Esophagus (tissue), 2 donors: ENCODE measurements around the gene FAM53B. TPM values are rescaled to one million over a fixed set of nuclear protein-coding genes. Genes with fewer than 3 reads are reported as not detected.
A peak's percentile ranks its signal among the peaks of the same experiment; 100 is the strongest.

Experiments used
- H3K27ac ChIP-seq, 2 donors: one replicate each; pipeline ENCODE4 v1.5.1; 2013; ENCODE audit warnings: low read depth in 2 of 2, mild to moderate bottlenecking in 2 of 2, inconsistent platforms in 1 of 2, low read length in 1 of 2, moderate library complexity in 1 of 2
- H3K27me3 ChIP-seq, 2 donors: one replicate each; pipeline ENCODE4 v1.6.1; 2013; ENCODE audit warnings: low read length in 2 of 2, control low read depth in 1 of 2, mild to moderate bottlenecking in 1 of 2; ENCODE audit not compliant: insufficient read depth in 2 of 2, control insufficient read depth in 1 of 2
- H3K36me3 ChIP-seq, 2 donors: one replicate each; pipeline ENCODE4 v1.6.1; 2013; ENCODE audit warnings: low read length in 1 of 2; ENCODE audit not compliant: control insufficient read depth in 2 of 2, insufficient read depth in 2 of 2
- H3K4me1 ChIP-seq, 2 donors: one replicate each; pipeline ENCODE4 v1.6.1; 2013; ENCODE audit warnings: low read length in 1 of 2; ENCODE audit not compliant: control insufficient read depth in 2 of 2, insufficient read depth in 2 of 2
- H3K4me3 ChIP-seq, 2 donors: one replicate each; pipeline ENCODE4 v1.5.1; 2013; ENCODE audit warnings: low read length in 2 of 2, mild to moderate bottlenecking in 2 of 2, low read depth in 1 of 2, moderate library complexity in 1 of 2
- H3K9me3 ChIP-seq, 2 donors: one replicate each; pipeline ENCODE4 v1.6.1; 2013; ENCODE audit warnings: mild to moderate bottlenecking in 2 of 2, low read depth in 1 of 2, low read length in 1 of 2, moderate library complexity in 1 of 2; ENCODE audit not compliant: control insufficient read depth in 2 of 2, insufficient read depth in 1 of 2
- WGBS, 2 donors: extraction: QIAGEN DNeasy Blood & Tissue Kit; methylation state at CpG; one replicate each; pipeline ENCODE4 v1.1.7; 2013; 5-methylcytosine and 5-hydroxymethylcytosine counted together
- polyA plus RNA-seq, 2 donors: library from polyadenylated mRNA; stranded (reverse); fragments of 200-250 nt; gene quantifications; one replicate each; pipeline ENCODE4 v1.2.3, GENCODE V29; 2013
- donor health status: healthy with polysubstance abuse.
- donor health status: Bipolar disorder and iron deficiency.

Gene FAM53B
- polyA plus RNA-seq, 2 donors: 9.0 to 16.8 TPM

GRCh38 chr10:124738441-124738840 lies 5.7 kb downstream of the FAM53B start:
- peaks cover 23 to 42% of the 10 kb centered on the region in 2 donors for H3K4me1 ChIP-seq
- no peak overlapping the region for H3K4me3 ChIP-seq
- H3K27me3 ChIP-seq: no peaks in the 10 kb centered on the region
- peaks cover 0 to 6% of the 10 kb centered on the region in 2 donors for H3K36me3 ChIP-seq
- H3K27ac ChIP-seq: peak overlapping the region in 1 of 2 donors; percentile 80
- H3K9me3 ChIP-seq: no peaks in the 10 kb centered on the region
- WGBS, 2 donors: 50 to 56% methylated on average over 6 of the region's 6 CpGs

GRCh38 chr10:124737708-124738107 lies 6.5 kb downstream of the FAM53B start:
- peak overlapping the region; percentile 80 for H3K27ac ChIP-seq
- no peak overlapping the region for H3K4me3 ChIP-seq
- H3K27me3 ChIP-seq: no peaks in the 10 kb centered on the region
- peaks cover 0 to 6% of the 10 kb centered on the region in 2 donors for H3K36me3 ChIP-seq
- H3K4me1 ChIP-seq: peaks cover 23 to 47% of the 10 kb centered on the region in 2 donors
- H3K9me3 ChIP-seq: no peaks in the 10 kb centered on the region
- 44 to 53% methylated on average over 2 of the region's 2 CpGs for WGBS, 2 donors

DNA sequence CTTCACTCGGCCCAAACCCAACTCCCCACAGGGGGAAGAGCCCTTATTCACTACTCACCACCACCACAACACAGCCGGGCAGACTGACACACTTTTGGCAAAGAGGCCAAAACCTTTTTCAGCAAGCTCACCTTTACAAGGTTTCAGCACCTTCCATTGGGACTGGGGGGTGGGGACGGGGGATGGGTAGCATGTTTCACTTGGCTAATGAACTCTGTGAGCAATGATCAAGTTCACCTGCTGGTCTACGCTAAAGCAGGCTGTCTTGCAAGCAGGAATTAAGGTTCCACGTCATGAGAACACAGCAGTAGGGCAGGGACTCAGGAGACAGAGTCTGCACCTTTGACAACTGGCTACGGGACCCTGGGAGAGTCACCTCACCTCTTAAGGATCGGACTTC lies 7.0 kb downstream of the FAM53B start:
- 34 to 38% methylated on average over 7 of the region's 7 CpGs for WGBS, 2 donors
- H3K9me3 ChIP-seq: no peaks in the 10 kb centered on the region
- peaks cover 24 to 48% of the 10 kb centered on the region in 2 donors for H3K4me1 ChIP-seq
- peak overlapping the region; percentile 80 for H3K27ac ChIP-seq
- H3K36me3 ChIP-seq: peaks cover 0 to 6% of the 10 kb centered on the region in 2 donors
- H3K4me3 ChIP-seq: no peak overlapping the region
- H3K27me3 ChIP-seq: no peaks in the 10 kb centered on the region

DNA sequence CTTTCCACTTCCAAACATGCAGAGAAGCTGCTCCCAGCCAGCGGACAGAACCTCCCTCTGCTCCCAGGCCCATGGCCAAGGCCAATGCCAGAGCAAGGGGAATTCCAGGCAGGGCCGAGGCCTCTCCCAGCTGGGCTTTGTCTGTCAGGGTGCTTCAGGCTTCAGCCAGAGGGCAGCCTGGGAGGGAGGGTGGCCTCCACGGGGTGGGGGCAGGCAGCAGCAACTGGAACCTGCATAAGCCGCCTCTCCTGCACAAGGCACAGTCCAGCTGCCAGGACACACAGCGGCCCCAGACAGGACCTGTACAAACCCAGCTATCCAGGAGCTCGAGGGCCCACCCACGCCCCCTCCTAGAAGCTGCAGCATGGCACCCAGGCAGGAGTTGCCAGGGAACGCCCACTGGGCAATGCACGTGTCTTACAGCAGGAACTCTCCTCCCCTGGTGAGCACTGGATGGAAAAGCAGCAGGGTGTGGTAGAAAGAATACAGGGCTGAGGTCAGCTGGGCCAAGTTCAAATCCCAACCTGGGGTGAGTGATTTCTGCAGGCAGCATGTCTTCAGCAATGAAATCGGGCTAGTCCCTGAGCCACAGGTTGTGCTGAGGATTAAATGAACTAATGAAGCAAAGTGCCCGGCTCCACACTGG lies 7.6 kb downstream of the FAM53B start:
- no peak overlapping the region for H3K4me3 ChIP-seq
- peak overlapping the region; percentile 80 for H3K27ac ChIP-seq
- WGBS, 2 donors: 16 to 20% methylated on average over 11 of the region's 11 CpGs
- peaks cover 28 to 54% of the 10 kb centered on the region in 2 donors for H3K4me1 ChIP-seq
- peaks cover 0 to 6% of the 10 kb centered on the region in 2 donors for H3K36me3 ChIP-seq
- H3K9me3 ChIP-seq: no peaks in the 10 kb centered on the region
- H3K27me3 ChIP-seq: no peaks in the 10 kb centered on the region

GRCh38 chr10:124735491-124736286 lies 8.5 kb downstream of the FAM53B start:
- no peak overlapping the region for H3K4me3 ChIP-seq
- 75 to 78% methylated on average over 15 of the region's 15 CpGs for WGBS, 2 donors
- peaks cover 29 to 56% of the 10 kb centered on the region in 2 donors for H3K4me1 ChIP-seq
- no peaks in the 10 kb centered on the region for H3K27me3 ChIP-seq
- H3K27ac ChIP-seq: peak overlapping the region; percentile 80
- H3K36me3 ChIP-seq: peaks cover 0 to 6% of the 10 kb centered on the region in 2 donors
- no peaks in the 10 kb centered on the region for H3K9me3 ChIP-seq

DNA sequence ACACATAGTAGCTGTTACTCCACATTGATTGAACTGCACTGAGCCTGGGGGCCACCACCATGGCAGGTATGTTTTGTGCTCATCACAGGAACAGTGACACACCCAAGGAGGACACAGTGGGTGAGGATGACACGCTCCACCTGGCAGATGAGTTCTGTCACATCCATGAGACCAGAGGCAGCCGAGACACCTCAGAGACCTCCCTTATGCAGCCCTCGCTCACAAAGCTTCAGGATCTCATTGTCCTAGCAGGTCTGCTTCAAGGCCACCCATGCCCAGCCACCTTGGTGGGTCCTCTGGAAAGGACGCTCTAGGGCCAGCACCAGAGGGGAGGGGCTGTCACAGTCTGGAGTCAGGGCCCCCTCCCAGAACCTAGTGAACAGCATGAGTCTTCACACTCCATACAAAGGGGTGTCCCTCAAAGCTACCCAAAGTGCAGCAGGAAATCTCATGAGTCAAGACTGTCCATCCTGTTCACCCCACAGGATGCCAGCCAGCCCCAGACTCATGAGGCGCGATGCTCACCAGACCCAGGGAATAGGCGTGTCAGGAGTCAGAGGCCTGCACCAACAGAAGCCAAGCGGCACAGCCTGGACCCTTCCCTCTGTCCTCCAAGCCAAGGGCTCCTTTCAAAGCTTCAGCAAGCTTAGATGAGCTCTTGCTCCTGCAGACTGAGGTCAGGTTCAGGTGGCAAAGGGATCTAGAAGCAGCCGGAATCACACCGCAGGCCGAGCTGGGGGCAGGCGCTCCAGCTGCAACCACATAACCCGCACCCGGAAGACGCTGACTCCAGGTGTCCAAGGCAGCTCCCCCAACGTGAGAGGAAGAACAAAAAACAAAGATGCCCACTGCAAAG lies 9.6 kb downstream of the FAM53B start:
- H3K27ac ChIP-seq: peak overlapping the region in 1 of 2 donors; percentile 80
- H3K4me3 ChIP-seq: no peak overlapping the region
- H3K9me3 ChIP-seq: no peaks in the 10 kb centered on the region
- 81 to 86% methylated on average over 16 of the region's 16 CpGs for WGBS, 2 donors
- H3K36me3 ChIP-seq: peaks cover 0 to 6% of the 10 kb centered on the region in 2 donors
- peaks cover 30 to 56% of the 10 kb centered on the region in 2 donors for H3K4me1 ChIP-seq
- H3K27me3 ChIP-seq: no peaks in the 10 kb centered on the region

DNA sequence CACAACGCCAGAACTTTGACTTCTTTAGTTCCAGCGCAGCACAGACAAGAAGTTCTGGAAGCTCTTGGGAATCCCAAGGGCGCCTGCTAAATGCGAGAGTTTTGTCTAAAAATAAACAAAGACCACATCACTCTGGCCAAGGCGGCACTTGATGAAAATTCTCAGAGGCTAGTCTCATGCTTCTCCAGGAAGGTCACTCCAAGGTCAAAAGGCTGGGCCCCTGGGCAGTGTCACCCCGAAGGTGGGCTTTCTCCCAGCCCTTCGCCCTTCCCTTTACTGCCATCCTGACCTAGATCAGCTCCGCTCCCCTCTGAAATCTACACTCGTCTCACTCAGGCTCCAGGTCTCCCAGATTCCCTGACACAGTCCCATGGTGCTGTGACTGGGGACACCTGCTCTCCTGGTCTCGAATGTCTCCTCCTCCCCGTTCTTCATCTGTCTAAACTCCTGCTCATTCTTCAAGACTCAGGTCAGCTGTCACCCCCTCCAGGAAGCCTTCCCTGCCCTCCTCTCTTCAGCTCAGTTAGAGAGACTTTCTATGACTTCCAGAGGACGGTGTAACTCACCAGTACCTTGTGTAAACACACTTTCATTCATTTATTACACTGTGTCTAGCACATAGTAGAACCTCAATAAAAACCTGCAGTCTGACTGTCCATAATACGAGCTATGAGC lies 10.5 kb downstream of the FAM53B start:
- H3K4me3 ChIP-seq: no peak overlapping the region
- H3K9me3 ChIP-seq: no peaks in the 10 kb centered on the region
- WGBS, 2 donors: 47 to 60% methylated on average over 13 of the region's 13 CpGs
- peak overlapping the region; percentile 75 to 80 for H3K27ac ChIP-seq
- H3K27me3 ChIP-seq: no peaks in the 10 kb centered on the region
- peaks cover 31 to 55% of the 10 kb centered on the region in 2 donors for H3K4me1 ChIP-seq
- H3K36me3 ChIP-seq: peaks cover 0 to 6% of the 10 kb centered on the region in 2 donors

DNA sequence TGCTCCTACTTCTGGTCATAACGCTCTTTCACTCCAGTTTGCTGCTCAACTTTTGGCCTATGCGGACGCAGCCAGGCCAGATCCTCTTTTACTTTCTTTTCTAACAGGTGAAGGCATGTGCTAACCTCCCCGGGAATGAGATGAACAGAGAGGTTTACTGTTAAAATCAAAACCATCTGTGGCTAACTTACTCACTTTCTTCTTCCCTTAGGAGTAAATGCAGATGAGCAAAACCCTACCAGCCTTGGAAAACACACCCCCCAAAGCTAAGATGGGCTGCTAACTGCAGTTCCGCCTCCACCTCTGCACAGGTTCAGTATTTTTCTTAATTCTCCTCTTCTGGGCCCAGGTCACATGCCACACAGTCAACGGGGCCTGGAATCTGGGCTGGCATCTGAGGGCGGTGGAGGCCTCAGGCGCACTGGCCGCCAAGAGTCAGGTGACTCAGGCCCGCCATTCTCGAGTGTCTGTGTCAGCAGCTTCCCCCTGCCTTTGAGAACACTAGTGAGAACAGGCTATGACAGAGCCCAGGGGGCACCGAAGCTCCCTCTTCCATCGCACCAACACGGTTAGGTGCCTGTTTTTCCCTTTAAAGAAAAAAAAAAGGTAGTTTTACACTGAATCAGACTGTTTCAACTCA lies 11.1 kb downstream of the FAM53B start:
- H3K9me3 ChIP-seq: no peaks in the 10 kb centered on the region
- no peak overlapping the region for H3K4me3 ChIP-seq
- H3K36me3 ChIP-seq: peaks cover 0 to 6% of the 10 kb centered on the region in 2 donors
- H3K27me3 ChIP-seq: no peaks in the 10 kb centered on the region
- H3K27ac ChIP-seq: peak overlapping the region; percentile 75 to 80
- H3K4me1 ChIP-seq: peaks cover 27 to 56% of the 10 kb centered on the region in 2 donors
- WGBS, 2 donors: 28 to 47% methylated on average over 14 of the region's 14 CpGs
